Jurkat, Clone E6-1 (cell line): Measurements from ENCODE around the gene RALY.
A peak's percentile ranks its signal among the peaks of the same experiment; 100 is the strongest.

Experiments
- DNase-seq: peaks from one replicate; pipeline ENCODE4 v3.0.0-alpha.2; 2011; ENCODE audit warnings: low read depth, low spot score
- H3K4me3 ChIP-seq: 2 replicates; pipeline ENCODE4 v1.5.1; 2011; ENCODE audit warnings: mild to moderate bottlenecking, low read length, control low read depth, moderate library complexity

RALY gene

DNA sequence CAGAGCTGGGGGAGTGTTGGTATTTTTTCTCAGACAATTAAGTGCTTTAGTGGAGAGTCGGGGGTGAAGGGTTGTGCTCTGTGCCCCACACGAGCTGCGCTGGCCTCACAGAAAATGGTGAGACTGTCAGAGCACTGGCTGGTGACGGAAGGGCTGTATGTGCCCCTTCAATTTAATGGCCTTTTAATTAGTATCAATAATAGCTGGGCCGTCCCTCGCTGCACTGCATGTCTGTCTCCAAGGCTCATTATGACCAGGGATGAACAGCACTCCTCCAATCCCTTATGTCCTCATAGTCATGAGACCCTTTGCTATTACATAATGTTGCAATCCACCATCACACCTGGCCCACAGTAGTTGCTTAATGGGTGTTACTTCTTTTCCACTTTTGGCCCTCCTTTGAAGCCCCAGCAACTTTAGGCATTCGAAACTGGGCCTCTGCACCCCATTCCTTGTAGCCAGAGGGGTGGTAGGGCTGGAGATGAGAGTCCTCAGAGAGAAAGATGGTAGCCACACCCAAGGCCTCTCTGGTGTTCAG, 9.5 kb upstream of the RALY start:
- no peak for DNase-seq
- no peak overlapping the region for H3K4me3 ChIP-seq

DNA sequence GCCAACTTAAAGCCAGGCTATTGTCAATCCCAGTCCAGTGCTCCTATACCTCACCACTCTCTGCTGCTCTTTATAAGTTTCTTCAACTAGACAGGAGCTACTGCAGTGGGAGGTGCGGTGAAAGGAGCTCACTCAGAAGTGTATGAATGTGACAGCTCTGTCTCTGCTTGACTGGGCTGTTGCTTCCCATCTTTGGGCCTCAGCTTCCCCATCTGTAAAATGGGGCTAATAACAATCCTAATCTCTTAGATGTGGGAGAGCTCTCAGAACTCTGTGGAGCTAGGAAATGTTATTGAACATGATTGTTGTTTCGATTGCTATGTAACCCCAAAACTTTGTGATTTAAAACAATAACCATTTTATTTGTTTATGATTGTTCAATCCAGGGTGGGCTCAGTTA, 8.4 kb upstream of the RALY start:
- no peak overlapping the region for H3K4me3 ChIP-seq
- no peak for DNase-seq

DNA sequence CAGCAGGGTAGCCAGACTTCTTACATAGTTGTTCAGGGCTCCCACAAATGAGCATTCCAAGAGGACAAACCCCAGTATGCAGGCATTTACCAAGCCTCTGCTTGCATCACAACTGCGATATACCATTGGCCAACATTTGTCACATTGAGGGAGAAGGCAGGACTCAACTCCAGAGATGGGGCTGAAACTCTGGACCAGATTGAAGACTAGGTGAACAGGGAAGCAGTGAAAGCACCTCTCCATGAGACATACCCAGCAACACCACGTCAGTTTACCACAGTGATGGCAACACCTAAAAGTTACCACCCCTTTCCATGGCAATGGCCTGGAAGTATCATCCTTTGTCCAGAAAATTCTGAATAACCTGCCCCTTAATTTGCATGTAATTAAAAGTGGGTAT, 7.9 kb upstream of the RALY start:
- H3K4me3 ChIP-seq: no peak overlapping the region
- DNase-seq: no peak

DNA sequence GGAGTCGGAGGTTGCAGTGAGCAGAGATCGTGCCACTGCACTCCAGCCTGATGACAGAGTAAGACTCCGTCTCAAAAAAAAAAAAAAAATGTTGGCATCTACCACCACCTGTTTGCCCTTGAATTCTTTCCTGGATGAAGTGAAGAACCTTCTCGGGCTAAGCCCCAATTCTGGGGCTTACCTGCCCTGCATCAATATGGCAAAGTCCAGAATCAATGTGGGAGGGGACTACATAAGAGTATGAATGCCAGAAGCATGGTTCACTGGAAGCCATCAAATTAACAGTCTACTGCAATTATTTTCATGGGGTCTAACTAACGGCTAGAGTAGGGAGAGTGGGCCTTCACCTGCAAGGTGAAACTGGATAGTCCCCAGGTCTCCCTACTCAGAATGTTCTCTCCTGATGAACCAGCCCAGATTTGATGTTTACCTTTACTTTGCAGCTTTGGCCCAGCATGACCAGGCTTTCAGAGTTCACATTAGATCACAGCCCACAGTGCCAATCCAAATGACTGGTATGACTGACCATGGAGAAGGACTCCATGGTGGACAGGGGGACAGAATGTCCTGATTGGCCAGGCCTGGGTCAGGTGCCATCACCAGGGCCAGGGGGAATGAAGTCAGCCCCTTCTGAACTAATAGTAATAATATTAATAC, 7.0 kb upstream of the RALY start:
- no peak overlapping the region for H3K4me3 ChIP-seq
- no peak for DNase-seq

DNA sequence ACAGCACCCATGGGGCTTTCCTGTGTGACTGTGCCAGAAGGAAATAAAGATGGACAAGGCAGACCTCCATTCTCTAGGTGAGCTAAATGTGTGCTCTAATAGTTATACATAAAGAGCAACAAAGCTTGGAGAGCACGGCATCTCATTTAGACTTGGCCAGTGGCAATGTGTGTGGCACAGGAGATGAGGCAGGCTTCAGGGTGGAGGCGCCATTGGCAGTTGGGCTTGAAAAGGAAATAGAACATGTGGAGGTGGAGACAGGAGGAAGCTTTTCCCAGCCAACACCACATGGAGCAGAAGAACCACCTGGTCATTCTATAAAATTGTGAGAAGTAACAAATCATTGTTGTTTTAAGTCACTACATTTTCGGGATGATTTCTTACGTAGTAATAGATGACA, 3.6 kb upstream of the RALY start:
- DNase-seq: no peak
- no peak overlapping the region for H3K4me3 ChIP-seq

DNA sequence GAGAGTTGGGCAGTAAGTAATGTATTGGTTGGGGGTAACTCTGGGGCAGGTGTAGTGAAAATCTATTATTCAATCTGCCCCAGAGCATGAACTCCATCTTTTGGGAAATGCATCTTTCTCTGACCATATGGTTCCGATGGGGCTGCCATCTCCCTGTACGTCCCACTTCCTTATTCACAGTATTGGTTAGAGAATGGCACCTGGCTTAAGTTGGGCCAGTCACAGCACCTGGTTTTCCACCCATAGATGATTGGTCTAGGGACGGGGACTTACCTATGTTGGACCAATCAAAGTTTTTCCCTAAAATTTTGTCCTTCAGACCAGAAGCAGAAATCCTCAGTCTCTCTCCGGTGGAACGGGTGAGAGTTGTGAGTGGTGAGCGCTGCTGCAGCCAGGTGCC, 2.2 kb upstream of the RALY start:
- no peak for DNase-seq
- no peak overlapping the region for H3K4me3 ChIP-seq

DNA sequence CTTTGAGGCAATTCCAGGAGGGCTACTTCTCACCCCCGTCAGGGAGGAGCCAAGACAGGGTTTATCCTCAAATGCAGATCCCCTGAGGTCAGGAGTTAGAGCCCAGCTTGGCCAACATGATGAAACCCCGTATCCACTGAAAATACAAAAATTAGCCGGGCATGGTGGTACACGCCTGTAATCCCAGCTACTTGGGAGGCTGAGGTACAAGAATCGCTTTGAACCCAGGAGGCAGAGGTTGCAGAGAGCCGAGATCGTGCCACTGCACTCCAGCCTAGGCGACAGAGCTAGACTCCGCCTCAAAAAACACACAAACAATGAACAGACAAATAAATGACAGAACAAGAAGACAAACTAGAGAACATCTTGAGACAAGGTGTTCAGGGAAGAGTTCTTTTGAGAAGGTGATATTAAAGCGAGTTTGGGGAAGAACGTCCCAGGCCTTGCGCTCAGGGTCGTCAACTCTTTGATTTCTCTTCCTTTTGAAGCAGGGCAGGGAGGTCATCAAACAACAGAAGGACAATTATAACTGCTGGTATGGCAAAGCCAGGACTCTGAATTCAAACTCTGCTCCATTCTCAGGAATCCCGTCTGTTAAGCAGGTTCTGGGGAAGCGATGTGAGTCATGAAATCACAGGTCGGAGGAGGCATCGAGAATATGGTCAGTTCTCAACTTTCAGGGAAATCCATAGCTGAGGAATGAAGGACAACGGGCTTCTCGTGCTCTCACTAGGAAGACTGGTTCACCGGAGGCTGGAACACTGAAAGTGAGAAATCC, 1.4 kb upstream of the RALY start:
- DNase-seq: no peak
- peak overlapping the region; percentile 68 for H3K4me3 ChIP-seq

DNA sequence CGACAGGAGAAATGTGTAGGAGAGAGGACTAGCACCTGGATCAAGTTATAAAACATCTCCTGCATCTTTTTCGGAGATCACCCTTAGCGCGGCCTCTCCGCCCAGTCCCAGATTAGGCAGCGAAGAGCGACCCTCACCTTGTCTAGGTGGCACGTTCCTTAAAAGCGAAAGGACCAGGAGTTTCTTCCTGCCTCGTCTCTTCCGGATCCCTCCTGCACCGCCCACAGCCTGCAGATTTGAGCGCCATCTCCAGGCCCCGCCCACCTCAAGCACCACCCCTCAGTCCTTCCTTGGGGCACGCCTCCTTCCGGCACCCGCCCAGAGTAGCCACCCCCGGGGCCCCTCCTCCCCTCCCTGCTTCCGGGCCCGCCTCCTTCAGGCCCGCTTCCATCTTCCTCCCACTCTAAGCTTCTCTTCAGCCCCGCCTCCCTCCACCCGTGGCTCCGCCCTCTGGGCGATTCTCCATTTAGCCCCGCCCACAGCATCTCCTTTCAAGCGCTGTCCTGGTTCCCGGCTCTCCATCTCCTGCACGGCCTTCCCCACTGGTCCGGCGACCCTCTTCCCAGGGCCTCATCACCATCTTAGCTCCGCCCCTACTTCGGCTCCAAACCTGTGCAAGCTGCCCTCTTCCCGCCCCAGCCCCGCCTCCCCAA, 662 bp upstream of the RALY start:
- peak; percentile 95 for DNase-seq
- peak overlapping the region; percentile 83 for H3K4me3 ChIP-seq

DNA sequence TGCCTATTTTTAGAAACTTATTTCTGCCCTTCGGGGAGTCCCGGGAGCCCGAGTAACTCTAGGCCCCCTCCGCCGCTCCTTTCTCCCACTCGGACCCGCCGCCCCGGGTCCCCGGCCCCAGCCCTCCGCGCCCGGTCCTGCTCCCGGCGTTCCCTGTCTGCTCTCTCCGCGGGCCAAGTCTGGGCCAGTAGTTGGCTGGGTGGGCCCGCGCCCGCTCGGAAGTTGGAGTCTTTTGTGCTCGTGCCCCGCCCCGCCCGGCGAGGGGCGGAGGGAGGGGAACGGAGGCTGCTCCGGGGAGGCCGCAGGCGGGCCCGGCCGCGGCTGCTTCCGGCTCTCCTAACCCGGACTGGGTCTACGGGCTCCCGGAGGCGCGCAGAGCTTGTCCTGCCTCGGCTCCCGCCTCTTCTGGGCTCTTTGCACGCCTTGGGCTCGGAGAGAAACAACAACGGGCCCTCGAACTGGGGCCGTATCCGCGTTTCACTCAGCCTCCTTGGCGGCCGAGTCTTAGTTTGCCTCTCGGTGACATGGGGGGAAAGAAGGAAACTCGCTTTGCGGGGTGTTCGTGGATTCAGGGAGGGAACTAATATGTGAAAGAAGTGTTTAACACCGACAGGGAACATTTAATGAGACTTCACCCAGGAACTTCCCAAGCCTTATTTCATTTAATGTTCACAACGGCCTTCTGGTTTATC, 657 bp downstream of the RALY start:
- peak; percentile 64 for DNase-seq
- peak overlapping the region; percentile 83 for H3K4me3 ChIP-seq

DNA sequence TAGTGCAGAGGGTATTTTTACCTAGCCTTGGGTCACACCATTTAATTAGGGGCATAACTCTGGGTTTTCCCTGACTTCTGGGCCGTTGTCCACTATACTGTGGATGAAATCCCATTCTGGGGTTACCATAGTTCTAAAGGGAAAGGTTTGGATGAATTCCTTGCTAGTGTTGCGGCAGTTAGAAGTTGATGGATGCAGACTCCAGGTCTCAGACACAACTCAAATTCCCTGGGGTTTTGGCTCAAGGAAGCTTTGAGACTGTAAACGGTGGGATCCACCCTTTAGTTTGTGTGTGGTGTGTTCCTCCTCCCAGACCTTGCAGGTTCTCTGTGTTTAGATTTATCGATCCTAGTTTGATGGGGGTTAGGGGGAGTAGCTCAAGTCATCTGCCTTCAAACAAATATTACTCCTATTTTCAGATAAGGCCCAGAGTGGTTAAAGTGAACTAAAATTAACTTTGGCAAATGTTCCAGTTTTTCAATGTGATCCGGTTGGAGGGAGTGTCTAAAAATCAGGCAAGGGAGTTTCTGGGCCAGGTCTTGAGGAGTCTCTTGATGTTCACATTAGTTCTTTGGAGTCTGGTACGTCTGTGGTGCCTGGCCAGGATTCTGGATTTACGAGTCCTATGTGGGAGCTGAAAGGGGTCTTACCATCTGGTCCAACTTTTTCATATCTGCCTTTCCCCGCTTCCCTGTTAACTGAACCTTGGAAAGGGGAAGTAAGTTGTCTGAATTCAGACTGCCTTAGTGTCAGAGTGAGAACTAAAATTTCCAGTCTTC, 1.5 kb downstream of the RALY start:
- no peak for DNase-seq
- H3K4me3 ChIP-seq: peak overlapping the region; percentile 83

DNA sequence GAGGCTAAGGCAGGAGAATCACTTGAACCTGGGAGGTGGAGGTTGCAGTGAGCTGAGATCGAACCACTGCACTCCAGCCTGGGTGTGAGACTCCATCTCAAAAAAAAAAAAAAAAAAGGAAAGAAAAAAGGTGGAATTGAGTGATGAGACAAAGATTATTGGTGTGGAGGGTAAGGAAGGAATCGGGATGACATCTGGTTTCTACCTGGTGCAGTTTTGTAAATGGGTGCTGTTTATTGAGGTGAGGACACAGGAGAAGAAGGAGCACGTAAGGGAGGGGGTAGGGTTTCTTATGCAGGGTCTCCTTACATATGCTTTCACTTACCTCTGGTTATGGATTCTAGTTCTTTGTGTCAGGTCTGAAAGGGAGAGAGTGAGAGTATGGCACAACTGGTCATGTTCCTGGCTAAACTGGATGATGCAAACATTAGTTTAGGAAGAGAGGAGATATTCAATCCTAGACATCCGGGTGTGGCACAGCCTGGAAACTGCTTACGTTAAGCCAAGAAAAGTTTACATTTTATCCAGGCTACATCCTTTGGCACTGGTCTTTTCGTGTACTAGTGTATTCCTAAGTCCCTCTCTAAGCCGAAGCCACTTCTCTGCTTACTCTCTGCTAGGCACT, 5.4 kb downstream of the RALY start:
- no peak for DNase-seq
- H3K4me3 ChIP-seq: no peak overlapping the region

DNA sequence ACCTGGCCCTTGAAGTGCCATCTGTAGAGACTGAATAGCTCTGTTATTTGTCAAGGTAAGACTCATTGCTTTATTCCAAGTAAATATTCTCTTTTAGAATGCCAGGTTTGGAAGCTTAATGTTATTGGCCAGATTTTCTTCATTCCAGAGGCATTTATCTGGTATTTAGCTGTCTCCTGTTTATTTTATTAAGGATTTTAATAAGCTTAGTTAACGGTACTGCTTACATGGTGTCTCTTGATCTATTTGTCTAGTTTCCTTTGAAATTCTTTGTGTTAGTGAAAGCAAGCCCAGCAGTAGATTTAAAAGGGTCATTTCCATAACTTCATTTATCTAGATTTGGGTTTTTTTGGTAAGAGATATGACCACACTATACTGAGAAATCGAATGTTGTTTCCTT, 7.7 kb downstream of the RALY start:
- DNase-seq: no peak
- H3K4me3 ChIP-seq: no peak overlapping the region

DNA sequence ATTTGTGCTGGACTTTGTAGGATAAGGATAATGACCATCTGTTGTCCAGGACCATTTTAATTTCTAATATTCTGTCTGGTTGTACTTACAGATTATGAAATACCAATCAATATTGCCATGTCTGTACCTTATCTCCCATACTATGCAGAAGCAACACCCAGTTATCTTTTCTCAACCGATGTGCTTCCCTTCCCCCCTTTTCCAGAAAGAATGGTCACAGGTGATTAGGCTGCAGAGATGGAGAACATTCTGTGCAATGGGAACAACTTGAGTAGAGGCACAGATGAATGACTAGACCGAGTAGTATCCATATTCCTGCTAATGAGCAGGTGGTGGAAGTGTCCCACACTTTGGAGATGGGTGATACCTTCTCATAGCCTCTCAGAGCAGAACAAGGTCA, 10.5 kb downstream of the RALY start:
- H3K4me3 ChIP-seq: no peak overlapping the region

DNA sequence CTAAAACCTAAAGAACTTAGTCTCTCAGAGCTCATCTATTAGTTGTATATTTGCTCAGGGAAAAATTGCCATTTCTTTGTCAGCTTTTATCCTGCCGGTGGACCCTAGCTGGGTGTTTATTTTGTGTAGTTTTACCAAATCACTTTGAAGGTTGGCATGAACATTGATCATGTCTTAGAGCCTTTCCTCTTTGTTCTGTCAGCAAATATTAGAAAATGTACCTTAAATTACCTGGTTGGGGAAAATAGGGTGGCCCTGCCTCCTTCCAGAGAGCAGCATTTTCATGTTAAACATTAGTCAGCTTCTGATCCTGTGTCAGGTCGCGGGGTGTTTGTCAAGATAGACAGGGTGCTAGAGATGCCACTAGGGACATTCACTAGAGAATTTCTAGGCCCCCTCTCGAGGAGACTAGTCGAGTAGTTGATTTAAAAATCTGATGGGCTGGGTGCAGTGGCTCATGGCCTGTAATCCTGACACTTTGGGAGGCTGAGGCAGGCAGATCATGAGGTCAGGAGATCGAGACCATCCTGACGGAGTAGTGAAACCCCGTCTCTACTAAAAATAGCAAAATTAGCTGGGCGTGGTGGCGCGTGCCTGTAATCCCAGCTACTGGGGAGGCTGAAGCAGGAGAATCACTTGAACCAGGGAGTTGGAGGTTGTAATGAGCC, 11.2 kb downstream of the RALY start:
- DNase-seq: no peak
- no peak overlapping the region for H3K4me3 ChIP-seq

More for the DNA sequence above, 10.5 kb downstream of the RALY start:
- DNase-seq: no peak

DNA sequence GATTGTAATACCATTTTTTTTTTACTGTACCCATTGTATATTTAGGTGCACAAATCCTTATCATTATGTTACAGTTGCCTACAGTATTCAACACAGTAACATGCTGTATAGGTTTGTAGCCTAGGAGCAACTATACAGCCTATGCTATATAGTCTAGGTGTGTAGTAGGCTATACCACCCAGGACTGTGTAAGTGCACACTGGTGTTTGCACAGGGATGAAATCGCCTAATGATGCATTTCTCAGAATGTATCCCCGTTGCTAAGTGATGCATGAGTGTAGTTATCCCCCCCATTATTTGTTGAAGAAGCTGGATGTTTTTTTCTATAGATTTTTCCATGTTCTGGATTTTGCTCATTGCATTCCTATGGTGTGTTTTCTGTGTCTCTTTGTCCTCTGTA, 12.9 kb downstream of the RALY start:
- DNase-seq: no peak

DNA sequence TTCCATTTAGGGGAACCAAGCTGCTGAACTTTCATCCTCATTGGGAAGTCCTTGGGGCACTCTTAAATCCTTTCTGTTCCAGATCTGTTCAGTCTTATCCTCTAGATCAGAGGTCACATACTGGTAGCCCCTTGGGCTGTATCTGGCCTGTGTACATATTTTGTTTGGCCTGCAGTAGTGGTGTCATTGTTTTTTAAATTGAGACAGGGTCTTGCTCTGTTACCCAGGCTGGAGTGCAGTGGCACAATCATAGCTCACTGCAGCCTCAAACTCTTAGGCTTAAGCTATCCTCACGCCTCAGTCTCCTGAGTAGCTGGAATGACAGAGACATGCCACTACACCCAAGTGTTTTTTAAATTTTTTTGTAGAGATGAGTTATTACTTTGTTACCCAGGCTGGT, 14.8 kb downstream of the RALY start:
- H3K4me3 ChIP-seq: no peak overlapping the region
- DNase-seq: no peak

More for the DNA sequence above, 12.9 kb downstream of the RALY start:
- H3K4me3 ChIP-seq: no peak overlapping the region

DNA sequence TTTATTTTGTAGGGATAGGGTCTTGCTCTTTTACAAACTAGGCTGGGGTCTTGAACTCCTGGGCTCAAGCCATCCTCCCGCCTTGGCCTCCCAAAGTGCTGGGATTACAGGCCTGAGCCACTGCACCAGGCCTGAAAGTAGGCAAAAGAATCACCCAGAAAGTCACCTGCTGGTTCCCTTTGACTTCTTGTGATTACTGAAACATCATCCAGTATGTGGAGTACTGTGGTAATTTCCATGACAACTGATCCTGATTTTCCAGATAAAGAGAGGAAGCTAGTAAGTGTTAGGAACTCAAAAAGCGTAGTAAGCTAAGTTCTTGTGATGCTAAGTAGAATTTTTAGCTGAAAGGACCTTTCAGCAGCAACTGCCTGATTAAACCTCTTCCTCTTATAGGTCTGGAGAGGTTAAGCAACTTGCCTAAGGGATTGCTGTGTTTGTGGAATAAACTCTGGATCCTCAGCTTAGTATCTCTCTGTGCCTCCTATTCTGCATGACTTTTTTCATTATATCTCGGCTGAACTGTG, 16.8 kb downstream of the RALY start:
- H3K4me3 ChIP-seq: no peak overlapping the region
- DNase-seq: no peak

DNA sequence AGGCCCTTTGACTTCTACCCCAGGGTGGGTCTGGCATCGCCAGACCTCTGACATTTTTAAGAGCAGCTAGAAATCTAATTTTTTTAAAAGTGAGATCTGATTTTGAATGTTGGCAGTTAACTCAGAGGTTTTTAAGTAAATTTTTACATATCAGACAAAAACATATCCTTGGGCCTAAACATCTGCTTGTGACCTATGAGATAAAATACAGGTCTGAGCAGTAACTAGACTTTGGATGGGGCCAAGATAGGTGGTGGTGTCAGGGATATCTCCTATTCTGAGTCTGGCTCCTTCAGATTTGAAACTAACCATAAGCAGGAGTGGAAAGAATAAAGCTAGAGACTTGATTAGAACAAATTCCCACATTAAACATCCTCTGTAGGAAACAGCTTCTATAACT, 17.6 kb downstream of the RALY start:
- no peak for DNase-seq
- no peak overlapping the region for H3K4me3 ChIP-seq
